Urinary bladder (tissue), 4 donors: ENCODE data around the gene CDCA8. TPM values are rescaled to one million over a fixed set of nuclear protein-coding genes. Genes with fewer than 3 reads are reported as not detected.
"Not testable (repeated sequence)": the region's sequence is repeated elsewhere in the genome, so short reads cannot be mapped to it uniquely, and the experiment has no call there.

Experiments used
- DNase-seq: peaks from one replicate; pipeline ENCODE4 v3.0.0-alpha.2; 2015; ENCODE audit errors: extremely low spot score
- H3K27ac ChIP-seq: one replicate; pipeline ENCODE4 v1.5.1; 2013; ENCODE audit warnings: low read depth, mild to moderate bottlenecking, moderate library complexity
- H3K36me3 ChIP-seq: one replicate; pipeline ENCODE4 v1.6.1; 2013; ENCODE audit warnings: mild to moderate bottlenecking, moderate library complexity; ENCODE audit not compliant: insufficient read depth
- H3K4me1 ChIP-seq: one replicate; pipeline ENCODE4 v1.6.1; 2013; ENCODE audit warnings: mild to moderate bottlenecking, moderate library complexity; ENCODE audit not compliant: insufficient read depth
- H3K4me3 ChIP-seq: one replicate; pipeline ENCODE4 v1.5.1; 2013; ENCODE audit warnings: low read depth, low read length
- WGBS: extraction: QIAGEN DNeasy Blood & Tissue Kit; methylation state at CpG from one replicate; pipeline ENCODE4 v1.1.7; 2013; 5-methylcytosine and 5-hydroxymethylcytosine counted together
- polyA plus RNA-seq: library from polyadenylated mRNA; stranded (reverse); fragments of 200-250 nt; gene quantifications from one replicate; pipeline ENCODE4 v1.2.3, GENCODE V29; 2013
- total RNA-seq: library from RNA; depleted of rRNA; stranded (reverse); fragments of >200 nt; gene quantifications from one replicate; pipeline ENCODE4 v1.2.3, GENCODE V29; 2014
- donor health status: healthy with polysubstance abuse.
- donor health status: healthy.

Gene CDCA8
- total and polyA plus RNA-seq, 2 donors: 1.3 to 3.1 TPM

GRCh38 chr1:37723390-37724078 lies 31.2 kb downstream of the CDCA8 start:
- no peak for DNase-seq

GRCh38 chr1:37724575-37724974 lies 32.3 kb downstream of the CDCA8 start:
- Histone ChIP-seq H3K27ac (no peak overlapping the region), H3K4me3 (no peak overlapping the region), H3K36me3 (no peaks in the 10 kb centered on the region), H3K4me1 (no peaks in the 10 kb centered on the region)
- DNase-seq: no peak
- WGBS: 70% methylated on average over 6 of the region's 6 CpGs

More at GRCh38 chr1:37723390-37724078, 31.2 kb downstream of the CDCA8 start:
- 52% methylated on average over 11 of the region's 11 CpGs for WGBS
- H3K4me1 ChIP-seq: no peaks in the 10 kb centered on the region
- no peak overlapping the region for H3K4me3 ChIP-seq
- H3K27ac ChIP-seq: no peak overlapping the region
- no peaks in the 10 kb centered on the region for H3K36me3 ChIP-seq

GRCh38 chr1:37725851-37726613 lies 33.7 kb downstream of the CDCA8 start:
- Histone ChIP-seq H3K27ac (no peak overlapping the region), H3K4me3 (no peak overlapping the region), H3K36me3 (no peaks in the 10 kb centered on the region), H3K4me1 (no peaks in the 10 kb centered on the region)
- no peak for DNase-seq
- WGBS: 66% methylated on average over 14 of the region's 14 CpGs

- no peaks in the 10 kb centered on the region for H3K36me3 ChIP-seq
- no peaks in the 10 kb centered on the region for H3K4me1 ChIP-seq
- no peak overlapping the region for H3K4me3 ChIP-seq
- 42% methylated on average over 15 of the region's 15 CpGs for WGBS
- DNase-seq: no peak
- no peak overlapping the region for H3K27ac ChIP-seq
Observed at GRCh38 chr1:37726751-37727585, 34.7 kb downstream of the CDCA8 start.

GRCh38 chr1:37728416-37728815 lies 36.1 kb downstream of the CDCA8 start:
- Histone ChIP-seq H3K36me3 (no peaks in the 10 kb centered on the region), H3K4me3 (no peak overlapping the region), H3K27ac (no peak overlapping the region), H3K4me1 (no peaks in the 10 kb centered on the region)
- DNase-seq: no peak
- WGBS: 77% methylated on average over 4 of the region's 4 CpGs

GRCh38 chr1:37730376-37730775 lies 38.1 kb downstream of the CDCA8 start:
- DNase-seq: no peak
- no peak overlapping the region for H3K4me3 ChIP-seq
- no peaks in the 10 kb centered on the region for H3K4me1 ChIP-seq
- H3K36me3 ChIP-seq: no peaks in the 10 kb centered on the region
- no peak overlapping the region for H3K27ac ChIP-seq
- 75% methylated on average over 5 of the region's 5 CpGs for WGBS

- no peak overlapping the region for H3K4me3 ChIP-seq
- WGBS: 84% methylated on average over 15 of the region's 15 CpGs
- DNase-seq: no peak
Observed at GRCh38 chr1:37731312-37732019, 39.1 kb downstream of the CDCA8 start.

GRCh38 chr1:37732111-37732780 lies 39.9 kb downstream of the CDCA8 start:
- WGBS: 74% methylated on average over 12 of the region's 12 CpGs
- no peaks in the 10 kb centered on the region for H3K36me3 ChIP-seq
- H3K4me3 ChIP-seq: no peak overlapping the region
- no peak overlapping the region for H3K27ac ChIP-seq
- no peaks in the 10 kb centered on the region for H3K4me1 ChIP-seq
- no peak for DNase-seq

More at GRCh38 chr1:37731312-37732019, 39.1 kb downstream of the CDCA8 start:
- Histone ChIP-seq H3K36me3 (no peaks in the 10 kb centered on the region), H3K4me1 (no peaks in the 10 kb centered on the region), H3K27ac (no peak overlapping the region)

GRCh38 chr1:37734629-37735591 lies 42.6 kb downstream of the CDCA8 start:
- Histone ChIP-seq H3K36me3 (no peaks in the 10 kb centered on the region), H3K4me3 (no peak overlapping the region), H3K4me1 (no peaks in the 10 kb centered on the region), H3K27ac (no peak overlapping the region)
- WGBS: 10% methylated on average over 32 of the region's 32 CpGs
- DNase-seq: no peak

GRCh38 chr1:37737975-37738374 lies 45.7 kb downstream of the CDCA8 start:
- not testable (repeated sequence) for H3K27ac ChIP-seq, H3K4me3 ChIP-seq, H3K4me1 ChIP-seq, DNase-seq, H3K36me3 ChIP-seq
- WGBS: 79% methylated on average over 7 of the region's 7 CpGs

- H3K4me3 ChIP-seq, H3K36me3 ChIP-seq, DNase-seq, H3K4me1 ChIP-seq, H3K27ac ChIP-seq: not testable (repeated sequence)
- WGBS: 89% methylated on average over 4 of the region's 4 CpGs
Observed at GRCh38 chr1:37738619-37739018, 46.3 kb downstream of the CDCA8 start.

- WGBS: 90% methylated on average over 2 of the region's 2 CpGs
- DNase-seq: no peak
- no peaks in the 10 kb centered on the region for H3K36me3 ChIP-seq
Observed at GRCh38 chr1:37739222-37739621, 46.9 kb downstream of the CDCA8 start.

More at GRCh38 chr1:37739222-37739621, 46.9 kb downstream of the CDCA8 start:
- no peak overlapping the region for H3K4me3 ChIP-seq
- no peak overlapping the region for H3K27ac ChIP-seq
- no peaks in the 10 kb centered on the region for H3K4me1 ChIP-seq
